Hepatocyte (in vitro differentiated cells): ENCODE data around the gene CALD1.

Experiments used
- CTCF ChIP-seq: fragments of 200-600 bp; sonication (generic); IDR thresholded peaks from 2 replicates; pipeline ENCODE4 v1.5.1; 2016; ENCODE audit warnings: antibody characterized with exemption, mild to moderate bottlenecking; ENCODE audit not compliant: poor library complexity
- EZH2 ChIP-seq: fragments of 200-600 bp; sonication (generic); IDR thresholded peaks from 2 replicates; pipeline ENCODE4 v1.6.1; 2016; ENCODE audit warnings: antibody characterized with exemption, mild to moderate bottlenecking, borderline replicate concordance
- EZH2phosphoT487 ChIP-seq: fragments of 200-600 bp; sonication (generic); IDR thresholded peaks from one replicate; pipeline ENCODE4 v1.6.1; 2018; ENCODE audit warnings: antibody characterized with exemption, mild to moderate bottlenecking, low read depth, moderate library complexity; ENCODE audit not compliant: unreplicated experiment, severe bottlenecking

GRCh38 chr7:134740376-134740775 lies 39.1 kb upstream of the CALD1 start:
- TF ChIP-seq EZH2phosphoT487 (no peak), CTCF (no peak), EZH2 (no peak)
